Middle frontal gyrus (tissue), 1 donor: ENCODE data around the gene CHN2.

Experiments
- DNase-seq: peaks from one replicate; pipeline ENCODE4 v3.0.0-alpha.2; 2015; ENCODE audit warnings: low spot score; ENCODE audit errors: extremely low spot score

Gene CHN2

DNA sequence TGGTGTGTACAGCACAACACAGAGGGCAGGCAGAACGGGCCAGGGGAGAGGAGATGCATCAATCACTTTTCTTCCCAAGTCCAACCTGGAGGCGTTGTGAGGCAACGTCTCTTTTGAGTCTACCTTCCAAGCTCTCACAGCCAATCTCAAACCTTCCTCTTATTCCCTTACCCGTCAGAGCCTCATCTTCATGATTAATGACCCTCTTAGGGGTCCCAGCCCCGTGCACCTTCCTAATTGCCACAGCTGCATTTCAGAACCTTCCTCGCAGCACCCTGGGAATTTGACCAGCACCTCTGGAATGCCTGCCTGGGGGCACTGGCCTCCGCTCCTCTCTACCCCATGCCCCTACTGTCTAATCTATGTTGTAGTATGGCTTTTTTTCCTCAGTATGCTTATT, 199.7 kb downstream of the CHN2 start:
- DNase-seq = no peak

DNA sequence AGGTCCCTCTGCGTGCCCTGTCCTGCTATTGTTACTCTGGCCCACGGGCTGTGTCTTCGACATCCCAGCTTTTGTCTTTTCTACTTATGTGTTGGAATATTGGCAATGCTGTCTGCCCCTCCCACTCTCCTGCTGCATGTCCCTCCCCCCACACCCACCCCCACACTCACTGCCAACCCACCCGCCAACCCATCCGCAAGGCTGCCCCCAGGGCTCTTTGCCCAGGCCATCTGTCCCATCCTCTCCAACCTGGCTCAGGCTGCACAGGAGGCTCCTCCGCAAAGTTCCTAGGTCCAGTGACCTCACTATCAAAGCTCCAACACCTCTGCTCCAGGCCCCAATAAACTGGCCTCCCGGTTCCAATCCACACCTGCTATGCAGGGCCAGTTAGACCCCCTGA, 202.0 kb downstream of the CHN2 start:
- no peak for DNase-seq

- no peak for DNase-seq
Observed at GRCh38 chr7:29397398-29397797, 202.8 kb downstream of the CHN2 start.

DNA sequence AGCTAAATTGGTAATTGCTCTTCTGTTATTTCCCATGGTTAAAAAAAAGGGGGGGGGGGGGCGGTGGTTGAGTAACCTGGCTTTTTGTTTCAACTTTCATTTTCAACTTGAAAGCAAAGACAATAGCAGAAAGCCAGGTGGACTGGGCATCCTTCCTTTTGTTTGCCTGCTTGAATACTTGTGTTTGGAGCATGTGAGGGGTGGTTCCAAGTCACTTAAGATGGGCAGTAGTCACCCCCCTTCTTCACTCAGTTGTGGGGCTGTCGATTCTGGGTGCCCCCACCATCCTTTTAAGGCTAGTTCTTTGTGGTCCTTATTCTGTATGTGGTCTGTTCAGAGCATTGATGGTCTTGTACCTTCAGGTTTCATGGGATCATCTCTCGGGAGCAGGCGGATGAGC, 203.4 kb downstream of the CHN2 start:
- DNase-seq = no peak

DNA sequence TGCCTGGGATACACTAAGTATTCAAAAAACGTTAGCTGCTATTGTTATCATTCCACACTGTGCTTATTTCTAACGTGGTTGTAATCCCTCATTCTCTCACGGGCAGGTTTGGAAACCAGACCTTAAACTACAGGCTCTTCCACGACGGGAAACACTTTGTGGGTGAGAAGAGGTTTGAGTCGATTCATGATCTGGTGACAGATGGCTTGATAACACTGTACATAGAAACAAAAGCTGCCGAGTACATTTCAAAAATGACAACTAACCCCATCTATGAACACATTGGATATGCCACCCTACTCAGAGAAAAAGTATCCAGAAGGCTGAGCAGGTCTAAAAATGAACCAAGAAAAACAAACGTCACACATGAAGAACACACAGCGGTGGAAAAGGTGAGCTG, 205.9 kb downstream of the CHN2 start:
- no peak for DNase-seq

DNA sequence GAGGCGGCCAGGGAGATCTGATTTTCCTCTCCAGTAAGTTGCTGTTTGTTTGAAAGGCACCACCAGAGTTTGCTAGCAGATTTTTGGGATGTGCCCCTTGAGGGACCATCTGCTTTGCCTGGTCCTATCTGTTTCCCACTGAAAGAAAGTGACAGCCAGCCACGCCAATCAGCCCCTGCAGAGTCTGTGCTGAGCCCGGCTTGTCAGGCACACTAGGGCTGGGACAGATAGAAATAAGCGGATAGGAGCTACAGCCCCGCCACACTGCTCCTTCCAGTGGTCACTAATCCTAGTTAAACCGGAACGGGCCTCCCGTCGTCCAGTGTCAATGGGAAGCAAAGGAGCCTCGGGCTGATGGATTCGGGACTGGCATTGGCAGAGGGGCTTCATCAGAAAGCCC, 207.2 kb downstream of the CHN2 start:
- no peak for DNase-seq

DNA sequence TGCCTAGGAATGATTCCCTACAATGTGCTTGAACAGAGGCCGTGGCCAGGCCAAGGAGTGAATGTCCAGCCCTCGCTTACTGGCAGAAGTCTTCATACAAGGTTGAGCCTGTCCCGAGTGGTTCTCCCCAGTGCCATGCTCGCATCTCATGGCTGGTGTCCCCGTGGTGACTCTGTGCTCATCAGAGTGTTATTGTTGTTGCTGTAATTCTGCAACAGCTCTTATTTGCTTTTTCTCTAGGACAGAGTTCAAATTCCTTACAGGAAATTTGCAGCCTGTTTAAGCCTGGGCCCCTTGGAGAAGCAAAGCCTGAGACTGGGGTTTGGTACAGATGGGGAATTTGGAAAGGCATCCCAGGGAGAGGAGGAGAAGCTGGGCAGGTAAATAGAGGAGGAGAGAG, 211.3 kb downstream of the CHN2 start:
- no peak for DNase-seq

GRCh38 chr7:29406366-29406765, 211.8 kb downstream of the CHN2 start:
- DNase-seq = no peak

- peak; percentile 67 for DNase-seq
Observed at GRCh38 chr7:29408841-29409243, 214.3 kb downstream of the CHN2 start.

DNA sequence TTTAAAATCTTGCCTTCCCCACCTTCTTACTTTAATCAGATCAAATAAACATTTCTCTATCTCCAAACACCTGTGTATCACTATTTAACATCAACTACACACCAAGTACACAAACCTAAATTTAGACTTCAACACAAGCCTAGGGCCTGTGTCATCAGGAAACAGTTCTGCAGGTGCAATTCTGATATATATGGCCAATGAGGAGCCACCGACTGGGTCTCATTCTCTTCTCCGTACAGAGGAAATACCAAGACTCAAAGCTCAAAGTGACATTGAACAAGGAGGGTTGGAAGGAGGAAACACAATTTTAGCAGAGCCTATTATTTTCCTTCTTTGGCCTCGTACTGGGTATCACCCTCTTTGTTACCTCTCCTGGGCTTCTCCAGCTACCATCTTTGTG, 216.4 kb downstream of the CHN2 start:
- DNase-seq = no peak

DNA sequence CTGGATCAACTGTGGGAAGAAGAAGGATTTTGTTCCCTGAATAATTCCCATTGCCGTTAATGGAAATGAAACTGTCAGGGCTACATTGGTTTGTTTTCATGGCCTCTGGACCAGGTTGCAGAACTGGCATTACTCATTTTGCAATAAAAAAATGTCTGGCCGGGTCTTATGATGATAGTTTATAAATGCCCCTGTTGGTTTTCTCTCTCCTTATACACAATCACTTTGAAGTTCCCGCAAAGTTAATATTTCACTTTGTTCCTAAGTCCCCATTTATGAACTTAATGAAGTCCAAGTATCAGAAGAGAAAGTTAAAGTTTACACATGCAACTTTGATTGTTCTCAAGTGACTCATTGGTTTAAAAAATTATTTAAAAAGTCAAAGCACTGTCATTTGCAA, 218.3 kb downstream of the CHN2 start:
- no peak for DNase-seq

GRCh38 chr7:29413626-29414136, 219.1 kb downstream of the CHN2 start:
- no peak for DNase-seq

- no peak for DNase-seq
Observed at GRCh38 chr7:29414216-29414615, 219.6 kb downstream of the CHN2 start.

DNA sequence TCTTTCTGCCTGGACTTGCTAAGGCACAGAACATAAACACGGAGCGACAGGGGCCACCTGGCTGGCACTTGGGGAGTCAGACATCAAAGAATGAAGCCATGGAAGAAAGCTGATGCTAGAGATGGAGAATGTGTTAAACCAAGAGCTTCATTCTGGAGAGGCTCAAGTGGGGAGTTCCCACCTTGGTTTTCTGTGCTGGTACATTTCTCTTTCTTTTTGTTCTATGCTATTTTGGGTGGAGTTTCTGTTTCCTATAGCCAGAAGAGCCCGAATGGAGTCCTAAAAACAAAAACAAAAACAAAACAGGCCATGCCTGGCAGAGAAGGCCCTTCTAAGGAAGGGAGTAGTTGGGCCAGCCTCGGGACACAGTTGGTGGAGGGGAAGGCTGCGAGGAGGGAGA, 220.6 kb downstream of the CHN2 start:
- no peak for DNase-seq

- no peak for DNase-seq
Observed at GRCh38 chr7:29416276-29416937, 221.8 kb downstream of the CHN2 start.

- no peak for DNase-seq
Observed at GRCh38 chr7:29416938-29417305, 222.3 kb downstream of the CHN2 start.

- no peak for DNase-seq
Observed at GRCh38 chr7:29418056-29418455, 223.5 kb downstream of the CHN2 start.

GRCh38 chr7:29418651-29419050, 224.1 kb downstream of the CHN2 start:
- DNase-seq = no peak

DNA sequence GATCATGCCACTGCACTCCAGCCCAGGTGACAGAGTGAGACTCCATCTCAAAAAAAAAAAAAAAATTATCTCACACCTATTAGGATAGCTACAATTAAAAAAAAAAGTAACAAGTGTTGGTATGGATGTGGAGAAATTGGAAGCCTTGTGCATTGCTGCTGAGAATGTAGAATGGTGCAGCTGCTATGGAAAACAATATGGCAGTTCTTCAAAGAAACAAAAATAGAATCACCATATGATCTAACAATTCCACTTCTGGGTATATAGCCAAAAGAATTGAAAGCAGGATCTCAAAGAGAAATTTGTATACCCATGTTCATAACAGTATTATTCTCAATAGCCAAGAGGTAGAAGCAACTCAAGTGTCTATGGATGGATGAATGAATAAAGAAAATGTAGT, 225.4 kb downstream of the CHN2 start:
- DNase-seq = no peak

- no peak for DNase-seq
Observed at GRCh38 chr7:29421010-29421956, 226.7 kb downstream of the CHN2 start.

- no peak for DNase-seq
Observed at GRCh38 chr7:29422829-29423228, 228.3 kb downstream of the CHN2 start.

DNA sequence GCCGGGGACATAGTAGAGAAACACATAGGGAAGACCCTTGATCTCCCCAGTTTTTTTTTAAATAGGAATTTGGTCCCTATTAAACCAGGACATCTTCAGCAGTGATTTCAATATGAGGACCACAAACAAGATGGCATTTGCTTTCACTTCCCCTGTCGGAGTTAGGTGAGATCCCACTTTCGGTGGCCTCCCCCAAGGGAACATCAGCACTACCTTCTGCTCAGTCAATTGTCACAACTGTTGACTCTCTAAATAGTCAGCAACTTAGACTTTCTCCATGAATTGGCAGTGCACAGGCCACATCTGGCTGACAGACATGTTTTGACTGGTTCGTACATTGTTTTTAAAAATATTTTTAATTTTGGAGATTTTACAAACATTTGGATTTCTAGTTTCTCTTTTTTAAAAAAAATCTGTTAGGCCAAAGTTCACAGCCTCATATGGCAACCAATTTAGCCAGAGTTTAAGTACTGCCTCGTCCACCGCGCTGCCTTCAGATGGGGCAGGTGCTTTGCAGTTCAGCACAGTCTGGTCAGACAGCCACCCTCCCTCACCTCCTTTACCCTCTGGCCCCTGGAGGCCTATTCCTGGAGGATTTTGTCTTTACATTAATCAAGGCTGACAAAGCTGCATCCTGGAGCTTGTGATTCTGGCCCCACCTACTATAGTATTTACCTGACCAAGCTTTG, 229.9 kb downstream of the CHN2 start:
- no peak for DNase-seq
